Neuron (in vitro differentiated cells): ENCODE data around the gene ACAD10.
"Not testable (repeated sequence)": the region's sequence is repeated elsewhere in the genome, so short reads cannot be mapped to it uniquely, and the experiment has no call there.

Experiments
- H2AFZ ChIP-seq: one replicate; pipeline ENCODE4 v1.6.1; 2013; ENCODE audit warnings: low read depth, mild to moderate bottlenecking, inconsistent platforms, low read length, moderate library complexity
- H3K27me3 ChIP-seq: one replicate; pipeline ENCODE4 v1.6.1; 2013; ENCODE audit warnings: low read length; ENCODE audit not compliant: insufficient read depth
- H3K36me3 ChIP-seq: one replicate; pipeline ENCODE4 v1.6.1; 2013; ENCODE audit warnings: low read length; ENCODE audit not compliant: insufficient read depth
- H3K4me1 ChIP-seq: one replicate; pipeline ENCODE4 v1.6.1; 2013; ENCODE audit warnings: low read length; ENCODE audit not compliant: insufficient read depth
- H3K4me3 ChIP-seq: 2 replicates; pipeline ENCODE4 v1.5.1; 2013; ENCODE audit warnings: mild to moderate bottlenecking, low read length, moderate library complexity
- H3K9me3 ChIP-seq: one replicate; pipeline ENCODE4 v1.6.1; 2013; ENCODE audit warnings: low read length

Gene ACAD10

DNA sequence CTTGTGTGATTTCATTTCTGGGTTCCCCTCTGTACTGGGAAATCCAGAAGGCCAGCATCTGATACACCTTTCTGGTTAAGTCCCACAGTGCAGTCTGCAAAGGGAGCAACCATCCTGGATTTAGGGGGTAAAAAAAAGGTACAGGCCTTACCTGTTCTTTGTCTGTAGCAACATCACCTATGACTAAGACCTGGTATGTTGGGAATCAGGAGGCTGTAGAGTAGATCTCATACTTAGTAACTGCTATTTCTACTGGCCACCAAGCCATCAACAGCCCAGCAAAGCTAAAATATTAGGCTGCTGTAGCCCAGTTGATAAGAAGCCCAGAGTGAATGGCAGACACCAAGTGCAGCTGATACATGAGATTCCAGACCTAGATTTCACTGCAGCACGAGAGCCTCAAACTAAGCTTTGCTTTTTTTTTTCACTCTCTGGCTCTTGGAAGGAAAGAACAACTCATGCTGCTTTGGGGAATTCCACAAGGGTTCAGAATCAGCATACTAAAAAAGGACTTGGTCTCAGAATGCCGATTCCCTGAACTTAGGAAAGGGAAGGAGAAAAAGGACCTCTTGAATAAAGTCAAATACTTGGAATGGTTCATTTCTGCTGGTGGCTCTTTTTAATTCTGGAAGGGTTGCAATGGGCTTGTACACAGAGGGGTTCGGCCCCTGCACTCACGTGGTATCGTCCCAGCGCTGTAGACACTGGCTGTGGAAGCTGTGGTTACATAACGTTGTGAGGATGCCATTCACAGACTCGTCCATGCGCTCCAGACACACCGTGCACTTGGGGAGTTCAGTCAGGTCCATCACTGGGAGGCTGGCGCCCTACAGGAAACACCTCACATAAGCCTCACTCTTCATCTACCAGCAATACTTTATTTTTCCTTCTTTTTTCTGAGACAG, 20.6 kb upstream of the ACAD10 start:
- Histone ChIP-seq H2AFZ (no peak overlapping the region), H3K4me1 (no peaks in the 10 kb centered on the region), H3K36me3 (peaks cover 64% of the 10 kb centered on the region), H3K4me3 (no peak overlapping the region), H3K27me3 (no peaks in the 10 kb centered on the region), H3K9me3 (no peaks in the 10 kb centered on the region)

- peaks cover 65% of the 10 kb centered on the region for H3K36me3 ChIP-seq
These were observed 13.0 kb upstream of the ACAD10 start for GRCh38 chr12:111672822-111673381.

GRCh38 chr12:111673503-111673902, 12.3 kb upstream of the ACAD10 start:
- no peak overlapping the region for H2AFZ ChIP-seq
- peaks cover 63% of the 10 kb centered on the region for H3K36me3 ChIP-seq
- no peak overlapping the region for H3K4me3 ChIP-seq
- H3K27me3 ChIP-seq: no peaks in the 10 kb centered on the region
- no peaks in the 10 kb centered on the region for H3K9me3 ChIP-seq
- no peaks in the 10 kb centered on the region for H3K4me1 ChIP-seq

More at GRCh38 chr12:111672822-111673381, 13.0 kb upstream of the ACAD10 start:
- Histone ChIP-seq H3K27me3 (no peaks in the 10 kb centered on the region), H3K9me3 (no peaks in the 10 kb centered on the region), H3K4me3 (no peak overlapping the region), H3K4me1 (no peaks in the 10 kb centered on the region), H2AFZ (no peak overlapping the region)

GRCh38 chr12:111677186-111677585, 8.7 kb upstream of the ACAD10 start:
- Histone ChIP-seq H3K4me1 (no peaks in the 10 kb centered on the region), H3K36me3 (peaks cover 77% of the 10 kb centered on the region), H3K4me3 (no peak overlapping the region), H3K9me3 (no peaks in the 10 kb centered on the region), H3K27me3 (no peaks in the 10 kb centered on the region), H2AFZ (no peak overlapping the region)

GRCh38 chr12:111684485-111685198, 1.2 kb upstream of the ACAD10 start:
- Histone ChIP-seq H3K4me1 (peaks cover 17% of the 10 kb centered on the region), H3K36me3 (peaks cover 33% of the 10 kb centered on the region), H3K4me3 (peak overlapping the region; percentile 67)
- H2AFZ ChIP-seq, H3K27me3 ChIP-seq, H3K9me3 ChIP-seq: not testable (repeated sequence)

- Histone ChIP-seq H3K4me1 (peaks cover 17% of the 10 kb centered on the region), H2AFZ (peak overlapping the region; percentile 33), H3K27me3 (no peaks in the 10 kb centered on the region), H3K4me3 (peak overlapping the region; percentile 67), H3K36me3 (peaks cover 27% of the 10 kb centered on the region), H3K9me3 (no peaks in the 10 kb centered on the region)
These were observed 487 bp upstream of the ACAD10 start for GRCh38 chr12:111685322-111685810.

DNA sequence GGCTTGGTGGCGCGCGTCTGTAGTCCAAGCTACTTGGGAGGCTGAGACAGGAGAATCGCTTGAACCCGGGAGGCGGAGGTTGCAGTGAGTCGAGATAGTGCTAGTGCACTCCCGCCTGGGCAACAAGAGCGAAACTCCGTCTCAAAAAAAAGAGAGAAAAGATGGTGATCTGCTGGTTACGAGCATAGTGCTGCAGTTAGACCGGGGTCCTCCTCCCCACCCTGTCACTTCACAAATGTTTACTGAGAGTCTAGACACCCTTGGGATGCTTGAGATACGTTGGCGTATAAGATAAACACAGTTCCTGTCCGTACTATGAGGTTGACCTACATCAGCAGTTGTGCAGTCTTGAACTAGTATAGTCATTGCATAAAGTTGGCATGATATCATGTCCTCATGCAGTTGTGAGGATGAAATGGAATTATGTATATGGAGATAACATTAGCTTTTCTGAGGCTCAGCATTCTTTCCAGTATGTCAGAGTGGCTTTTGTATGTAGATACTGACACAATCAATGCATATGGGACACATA, 787 bp downstream of the ACAD10 start:
- Histone ChIP-seq H3K9me3 (no peaks in the 10 kb centered on the region), H3K4me1 (peaks cover 17% of the 10 kb centered on the region), H3K4me3 (peak overlapping the region; percentile 67), H2AFZ (no peak overlapping the region), H3K27me3 (no peaks in the 10 kb centered on the region), H3K36me3 (peaks cover 15% of the 10 kb centered on the region)

DNA sequence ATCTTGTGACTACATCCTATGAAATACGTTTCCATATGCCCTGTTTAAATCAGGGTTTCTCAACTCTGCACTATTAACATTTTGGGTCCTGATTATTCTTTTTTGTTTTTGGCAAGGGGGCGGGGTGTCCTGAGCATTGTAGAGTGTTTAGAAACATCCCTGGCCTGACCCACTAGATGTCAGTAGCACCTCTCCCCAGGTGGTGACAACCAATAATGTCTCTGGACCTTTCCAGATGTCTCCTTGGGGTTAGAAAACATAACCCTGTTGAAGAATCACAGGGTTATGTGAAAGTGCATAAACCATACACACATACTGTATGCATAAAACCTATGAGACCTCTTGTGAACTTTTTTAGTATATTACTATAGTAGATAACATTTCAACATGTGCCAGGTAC, 1.4 kb downstream of the ACAD10 start:
- H3K36me3 ChIP-seq: peaks cover 8% of the 10 kb centered on the region
- peaks cover 17% of the 10 kb centered on the region for H3K4me1 ChIP-seq
- no peaks in the 10 kb centered on the region for H3K27me3 ChIP-seq
- no peaks in the 10 kb centered on the region for H3K9me3 ChIP-seq
- H3K4me3 ChIP-seq: peak overlapping the region; percentile 67
- no peak overlapping the region for H2AFZ ChIP-seq

- no peak overlapping the region for H2AFZ ChIP-seq
- H3K4me1 ChIP-seq: peaks cover 17% of the 10 kb centered on the region
- H3K4me3 ChIP-seq: no peak overlapping the region
- H3K27me3 ChIP-seq: no peaks in the 10 kb centered on the region
- peaks cover 9% of the 10 kb centered on the region for H3K36me3 ChIP-seq
- H3K9me3 ChIP-seq: no peaks in the 10 kb centered on the region
These were observed 2.1 kb downstream of the ACAD10 start for GRCh38 chr12:111687952-111688351.

- Histone ChIP-seq H3K4me3 (no peak overlapping the region), H3K9me3 (no peaks in the 10 kb centered on the region), H2AFZ (no peak overlapping the region), H3K4me1 (peaks cover 7% of the 10 kb centered on the region), H3K27me3 (no peaks in the 10 kb centered on the region), H3K36me3 (peaks cover 37% of the 10 kb centered on the region)
These were observed 5.4 kb downstream of the ACAD10 start for GRCh38 chr12:111691262-111691661.

DNA sequence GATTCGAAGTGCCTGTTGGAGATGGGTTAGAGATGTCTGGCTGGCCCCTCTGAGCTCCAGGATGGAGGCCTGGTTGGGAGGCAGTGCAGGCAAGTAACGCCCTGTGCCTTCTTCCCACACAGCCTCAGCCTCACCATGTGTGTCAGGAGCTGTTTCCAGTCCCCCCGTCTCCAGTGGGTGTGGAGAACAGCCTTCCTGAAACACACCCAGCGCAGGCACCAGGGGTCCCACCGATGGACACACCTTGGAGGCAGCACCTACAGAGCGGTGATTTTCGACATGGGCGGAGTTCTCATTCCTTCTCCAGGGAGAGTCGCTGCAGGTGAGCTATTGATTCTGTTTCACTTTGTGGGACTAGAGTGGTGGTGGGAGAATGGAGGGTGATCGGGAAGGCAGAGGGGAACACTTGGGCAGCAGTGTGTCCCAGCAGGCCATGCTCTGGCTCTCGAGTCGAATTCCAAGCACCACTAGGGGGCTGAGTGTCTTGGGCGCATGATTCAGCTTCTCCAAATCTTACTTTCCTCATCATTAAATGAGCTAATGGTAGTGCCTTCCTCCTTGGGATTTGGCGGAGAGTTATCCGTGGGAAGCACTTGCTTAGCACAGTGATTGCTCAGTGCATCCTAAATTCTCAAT, 6.8 kb downstream of the ACAD10 start:
- no peaks in the 10 kb centered on the region for H3K4me1 ChIP-seq
- H3K36me3 ChIP-seq: peaks cover 44% of the 10 kb centered on the region
- no peaks in the 10 kb centered on the region for H3K9me3 ChIP-seq
- no peak overlapping the region for H3K4me3 ChIP-seq
- H2AFZ ChIP-seq: no peak overlapping the region
- no peaks in the 10 kb centered on the region for H3K27me3 ChIP-seq

DNA sequence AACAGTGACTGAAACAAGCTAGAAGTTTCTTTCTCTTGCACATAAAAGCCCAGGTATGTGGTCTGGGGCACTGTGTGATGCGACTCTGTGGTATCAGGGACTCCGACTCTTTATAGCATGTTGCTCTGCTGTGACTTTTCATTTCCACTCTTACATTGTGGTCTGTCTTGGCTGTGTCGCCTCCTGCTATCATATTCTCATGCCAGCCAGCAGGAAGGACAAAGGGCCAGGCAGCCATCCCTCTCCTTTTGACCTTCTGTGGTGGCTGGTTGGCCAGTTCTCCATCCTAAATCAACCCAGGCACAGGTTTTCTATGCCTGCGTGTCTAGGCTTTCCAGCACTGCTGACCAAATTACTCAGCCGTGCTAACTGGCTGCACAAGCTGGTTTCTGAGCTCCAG, 8.0 kb downstream of the ACAD10 start:
- Histone ChIP-seq H3K9me3 (no peaks in the 10 kb centered on the region), H3K4me1 (no peaks in the 10 kb centered on the region), H3K4me3 (no peak overlapping the region), H3K36me3 (peaks cover 50% of the 10 kb centered on the region), H2AFZ (no peak overlapping the region), H3K27me3 (no peaks in the 10 kb centered on the region)
